Spleen (tissue), 11 donors: ENCODE measurements around the gene PARD3B. TPM values are rescaled to one million over a fixed set of nuclear protein-coding genes. Genes with fewer than 3 reads are reported as not detected.

ENCODE experiments used
- DNase-seq: peaks from one replicate; pipeline ENCODE4 v3.0.0-alpha.2; 2020
- H3K27ac ChIP-seq, 8 donors: fragments of 200-600 bp; sonication (generic) in 7 of 8; 1 replicate in 4 of 8; 2 replicates in 4 of 8; pipeline versions ENCODE4 v1.5.0 to v1.8.0; 2016 to 2021; ENCODE audit warnings: inconsistent platforms in 4 of 8, mild to moderate bottlenecking in 4 of 8, moderate library complexity in 1 of 8
- H3K27me3 ChIP-seq, 7 donors: fragments of 200-600 bp; sonication (generic) in 6 of 7; replicated peaks in 1 of 7; 1 replicate in 4 of 7; 2 replicates in 3 of 7; pipeline versions ENCODE4 v1.5.0 to v1.8.0; 2016 to 2021; ENCODE audit warnings: inconsistent platforms in 3 of 7, mild to moderate bottlenecking in 1 of 7
- H3K36me3 ChIP-seq, 6 donors: fragments of 200-600 bp; sonication (generic) in 5 of 6; 1 replicate in 4 of 6; 2 replicates in 2 of 6; pipeline versions ENCODE4 v1.5.0 to v1.8.0; 2016 to 2021; ENCODE audit warnings: inconsistent platforms in 2 of 6
- H3K4me1 ChIP-seq, 6 donors: fragments of 200-600 bp; sonication (generic) in 5 of 6; 1 replicate in 3 of 6; 2 replicates in 3 of 6; pipeline versions ENCODE4 v1.5.0 to v1.8.0; 2016 to 2021; ENCODE audit warnings: inconsistent platforms in 3 of 6
- H3K4me3 ChIP-seq, 8 donors: fragments of 200-600 bp; sonication (generic) in 7 of 8; 1 replicate in 4 of 8; 2 replicates in 4 of 8; pipeline versions ENCODE4 v1.5.0 to v1.8.0; 2016 to 2021; ENCODE audit warnings: inconsistent platforms in 4 of 8, mild to moderate bottlenecking in 4 of 8, moderate library complexity in 2 of 8
- H3K9me3 ChIP-seq, 8 donors: fragments of 200-600 bp; sonication (generic) in 7 of 8; 1 replicate in 4 of 8; 2 replicates in 4 of 8; pipeline versions ENCODE4 v1.5.0 to v1.8.0; 2016 to 2021; ENCODE audit warnings: inconsistent platforms in 4 of 8
- CTCF ChIP-seq, 11 experiments: fragments of 200-600 bp in 7 of 11; fragments of 450-650 bp in 4 of 11; sonication (generic) in 4 of 11; IDR thresholded peaks in 8 of 11; conservative IDR thresholded peaks in 3 of 11; 1 replicate in 7 of 11; 2 replicates in 4 of 11; pipeline versions ENCODE4 v1.4.0 to v1.8.0; 2016 to 2021; ENCODE audit warnings: antibody characterized with exemption in 11 of 11, inconsistent platforms in 4 of 11, mild to moderate bottlenecking in 1 of 11
- POLR2A ChIP-seq, 3 donors: fragments of 450-650 bp; IDR thresholded peaks; one replicate each; pipeline ENCODE4 v1.5.1; 2017; ENCODE audit warnings: antibody characterized with exemption in 3 of 3, mild to moderate bottlenecking in 1 of 3
- POLR2AphosphoS5 ChIP-seq, 3 donors: sonication (generic); formaldehyde crosslinking; IDR thresholded peaks; one replicate each; pipeline ENCODE4 v1.5.1; 2017; ENCODE audit warnings: antibody characterized with exemption in 3 of 3
- WGBS, 5 donors: extraction: QIAGEN DNeasy Blood & Tissue Kit in 3 of 5; methylation state at CpG; one replicate each; pipeline versions ENCODE4 v1.1.5 to v1.1.7; 2013 to 2018; 5-methylcytosine and 5-hydroxymethylcytosine counted together
- intact Hi-C: fragments of 100-400 bp; cut with DNase I; formaldehyde crosslinking; loops from one replicate; pipeline ENCODE4 v1.15.0; 2023; ENCODE audit warnings: low total_unique reads
- polyA plus RNA-seq, 3 donors: library from polyadenylated mRNA; stranded (reverse); fragments of 200-250 nt; gene quantifications; one replicate each; pipeline ENCODE4 v1.2.1, GENCODE V29; 2013
- total RNA-seq, 7 donors: library from RNA; depleted of rRNA in 3 of 7; stranded (reverse); fragments of >200 nt in 3 of 7; fragmentation: NEBNext Ultra II Directional in 4 of 7; extraction: Animal tissue kit (Norgen Biotek cat#: 25700) in 4 of 7; gene quantifications; one replicate each; pipeline versions ENCODE4 v1.1.0 to v1.2.1, GENCODE V29; 2016 to 2021
- donor health status: healthy with polysubstance abuse.
- donor health status: DM: no; HTN: no; CAD: no; lungs with moderate emphysema.
- donor health status: DM: no; HTN: no; CAD: no.
- donor health status: Bipolar disorder and iron deficiency.
- donor health status: healthy.
- donor health status: DM: no; HTN: no; CAD: no.
- donor health status: DM: yes; HTN: yes; CAD: no.

The PARD3B gene
- total and polyA plus RNA-seq, 10 donors: 0.85 to 27.8 (median 14.7) TPM

GRCh38 chr2:205361272-205361671, 816.0 kb downstream of the PARD3B start:
- H3K4me3 ChIP-seq: no peak overlapping the region
- H3K9me3 ChIP-seq: no peaks in the 10 kb centered on the region
- DNase-seq: no peak
- TF ChIP-seq CTCF (IDR thresholded peaks at IDR 0.05 in 8 of 11, conservative IDR thresholded peaks at IDR 0.05 in 3 of 11) (no peak), POLR2A (IDR thresholded peaks at IDR 0.05) (no peak), POLR2AphosphoS5 (IDR thresholded peaks at IDR 0.05) (no peak)
- H3K36me3 ChIP-seq: no peaks in the 10 kb centered on the region
- H3K27ac ChIP-seq: no peak overlapping the region
- peaks cover 0 to 4% (median 0%) of the 10 kb centered on the region in 6 donors for H3K4me1 ChIP-seq
- 75 to 90% (median 78%) methylated on average over 3 of the region's 3 CpGs for WGBS, 5 donors
- H3K27me3 ChIP-seq: no peaks in the 10 kb centered on the region
- intact Hi-C loops: no loop called here

- Histone ChIP-seq H3K9me3 (no peaks in the 10 kb centered on the region), H3K27ac (no peak overlapping the region), H3K4me3 (no peak overlapping the region), H3K4me1 (peaks cover 0 to 5% (median 0%) of the 10 kb centered on the region in 6 donors), H3K27me3 (no peaks in the 10 kb centered on the region), H3K36me3 (no peaks in the 10 kb centered on the region)
- TF ChIP-seq POLR2AphosphoS5 (IDR thresholded peaks at IDR 0.05) (no peak), CTCF (IDR thresholded peaks at IDR 0.05 in 8 of 11, conservative IDR thresholded peaks at IDR 0.05 in 3 of 11) (no peak), POLR2A (IDR thresholded peaks at IDR 0.05) (no peak)
- no peak for DNase-seq
- intact Hi-C loops: no loop called here
Observed at GRCh38 chr2:205361970-205362369, 816.7 kb downstream of the PARD3B start.

GRCh38 chr2:205364261-205364660, 819.0 kb downstream of the PARD3B start:
- Histone ChIP-seq H3K4me3 (no peak overlapping the region), H3K9me3 (no peaks in the 10 kb centered on the region), H3K36me3 (no peaks in the 10 kb centered on the region), H3K27ac (no peak overlapping the region), H3K4me1 (peaks cover 0 to 10% (median 0%) of the 10 kb centered on the region in 6 donors), H3K27me3 (no peaks in the 10 kb centered on the region)
- DNase-seq: no peak
- TF ChIP-seq POLR2A (IDR thresholded peaks at IDR 0.05) (no peak), CTCF (IDR thresholded peaks at IDR 0.05 in 8 of 11, conservative IDR thresholded peaks at IDR 0.05 in 3 of 11) (no peak), POLR2AphosphoS5 (IDR thresholded peaks at IDR 0.05) (no peak)
- 76 to 87% (median 80%) methylated on average over 3 of the region's 3 CpGs for WGBS, 5 donors
- intact Hi-C loops: no loop called here

- TF ChIP-seq POLR2AphosphoS5 (IDR thresholded peaks at IDR 0.05) (no peak), POLR2A (IDR thresholded peaks at IDR 0.05) (no peak), CTCF (IDR thresholded peaks at IDR 0.05 in 8 of 11, conservative IDR thresholded peaks at IDR 0.05 in 3 of 11) (no peak)
- intact Hi-C loops: no loop called here
- no peak overlapping the region for H3K27ac ChIP-seq
- H3K4me3 ChIP-seq: no peak overlapping the region
- DNase-seq: no peak
- WGBS, 5 donors: 80 to 91% (median 86%) methylated on average over 6 of the region's 6 CpGs
- H3K4me1 ChIP-seq: peaks cover 0 to 10% (median 0%) of the 10 kb centered on the region in 6 donors
- no peaks in the 10 kb centered on the region for H3K27me3 ChIP-seq
- no peaks in the 10 kb centered on the region for H3K36me3 ChIP-seq
- no peaks in the 10 kb centered on the region for H3K9me3 ChIP-seq
Observed at GRCh38 chr2:205366336-205367060, 821.2 kb downstream of the PARD3B start.
